Trophoblast cell (in vitro differentiated cells and primary cell): ENCODE results near the gene ROCK1.

Experiments used
- DNase-seq, 2 donors: peaks; one replicate each; pipeline ENCODE4 v3.0.0-alpha.2; 2016
- H2AFZ ChIP-seq: 2 replicates; pipeline ENCODE4 v1.6.1; 2013; ENCODE audit warnings: low read length, moderate library complexity, mild to moderate bottlenecking; ENCODE audit not compliant: insufficient read depth, poor library complexity
- H2AK5ac ChIP-seq: 2 replicates; pipeline ENCODE4 v1.6.1; 2013; ENCODE audit warnings: mild to moderate bottlenecking, low read length
- H2BK120ac ChIP-seq: 2 replicates; pipeline ENCODE4 v1.6.1; 2013; ENCODE audit warnings: low read length, mild to moderate bottlenecking, moderate library complexity; ENCODE audit not compliant: insufficient read depth, poor library complexity
- H2BK12ac ChIP-seq: 2 replicates; pipeline ENCODE4 v1.6.1; 2013; ENCODE audit warnings: mild to moderate bottlenecking, low read length, moderate library complexity
- H2BK5ac ChIP-seq: 2 replicates; pipeline ENCODE4 v1.6.1; 2013; ENCODE audit warnings: low read length, low read depth, moderate library complexity, mild to moderate bottlenecking; ENCODE audit not compliant: poor library complexity
- H3K14ac ChIP-seq: 2 replicates; pipeline ENCODE4 v1.6.1; 2013; ENCODE audit warnings: mild to moderate bottlenecking, low read length
- H3K18ac ChIP-seq: 2 replicates; pipeline ENCODE4 v1.6.1; 2013; ENCODE audit warnings: mild to moderate bottlenecking, low read length
- H3K23ac ChIP-seq: 2 replicates; pipeline ENCODE4 v1.6.1; 2013; ENCODE audit warnings: low read length
- H3K27ac ChIP-seq: 2 replicates; pipeline ENCODE4 v1.5.1; 2013; ENCODE audit warnings: low read depth, mild to moderate bottlenecking, inconsistent platforms, low read length, moderate library complexity
- H3K27me3 ChIP-seq: 2 replicates; pipeline ENCODE4 v1.6.1; 2013; ENCODE audit warnings: inconsistent platforms, mild to moderate bottlenecking, low read length, moderate library complexity; ENCODE audit not compliant: insufficient read depth
- H3K36me3 ChIP-seq, 2 experiments: 1 replicate in 1 of 2; 2 replicates in 1 of 2; pipeline ENCODE4 v1.6.1; 2013; ENCODE audit warnings: low read length in 2 of 2, mild to moderate bottlenecking in 2 of 2, moderate library complexity in 1 of 2; ENCODE audit not compliant: insufficient read depth in 2 of 2, control insufficient read depth in 1 of 2
- H3K4ac ChIP-seq: 2 replicates; pipeline ENCODE4 v1.6.1; 2013; ENCODE audit warnings: low read depth, mild to moderate bottlenecking, low read length, moderate library complexity
- H3K4me1 ChIP-seq, 2 experiments: 1 replicate in 1 of 2; 2 replicates in 1 of 2; pipeline ENCODE4 v1.6.1; 2013; ENCODE audit warnings: low read length in 2 of 2, mild to moderate bottlenecking in 2 of 2, moderate library complexity in 1 of 2; ENCODE audit not compliant: insufficient read depth in 2 of 2, control insufficient read depth in 1 of 2
- H3K4me2 ChIP-seq: 2 replicates; pipeline ENCODE4 v1.6.1; 2013; ENCODE audit warnings: inconsistent platforms, mild to moderate bottlenecking, low read length, moderate library complexity
- H3K4me3 ChIP-seq: 2 replicates; pipeline ENCODE4 v1.5.1; 2013; ENCODE audit warnings: mild to moderate bottlenecking, low read depth, low read length, inconsistent platforms
- H3K79me1 ChIP-seq: one replicate; pipeline ENCODE4 v1.6.1; 2013; ENCODE audit warnings: low read length
- H3K79me2 ChIP-seq: 2 replicates; pipeline ENCODE4 v1.6.1; 2013; ENCODE audit warnings: low read length, mild to moderate bottlenecking; ENCODE audit not compliant: control insufficient read depth, insufficient read depth, poor library complexity
- H3K9ac ChIP-seq: 2 replicates; pipeline ENCODE4 v1.6.1; 2013; ENCODE audit warnings: mild to moderate bottlenecking, low read length
- H3K9me3 ChIP-seq: 2 replicates; pipeline ENCODE4 v1.6.1; 2013; ENCODE audit warnings: low read depth, mild to moderate bottlenecking, control low read depth, inconsistent platforms, low read length; ENCODE audit not compliant: insufficient read depth
- H4K12ac ChIP-seq: 2 replicates; pipeline ENCODE4 v1.6.1; 2013; ENCODE audit warnings: low read depth, mild to moderate bottlenecking, low read length, moderate library complexity
- H4K8ac ChIP-seq: 2 replicates; pipeline ENCODE4 v1.6.1; 2013; ENCODE audit warnings: low read depth, mild to moderate bottlenecking, low read length, moderate library complexity
- H4K91ac ChIP-seq: one replicate; pipeline ENCODE4 v1.6.1; 2013; ENCODE audit warnings: low read depth, mild to moderate bottlenecking, low read length, moderate library complexity
- WGBS: extraction: QIAGEN DNeasy Blood & Tissue Kit; methylation state at CpG from one replicate; pipeline ENCODE4 v1.1.7; 2013; ENCODE audit warnings: missing lambda C conversion rate; ENCODE audit not compliant: insufficient read length, insufficient coverage; ENCODE audit errors: extremely low coverage; 5-methylcytosine and 5-hydroxymethylcytosine counted together

The ROCK1 gene

GRCh38 chr18:21052385-21052784 is 59.2 kb downstream of the ROCK1 start:
- Histone ChIP-seq H3K4ac (no peak overlapping the region), H4K8ac (no peak overlapping the region), H3K36me3 (no peaks in the 10 kb centered on the region), H2AK5ac (no peak overlapping the region), H2BK120ac (no peak overlapping the region), H2BK12ac (no peak overlapping the region), H3K9ac (no peak overlapping the region), H3K9me3 (no peaks in the 10 kb centered on the region), H2AFZ (no peak overlapping the region), H3K27me3 (no peaks in the 10 kb centered on the region), H3K23ac (no peak overlapping the region), H3K79me2 (no peaks in the 10 kb centered on the region), H4K91ac (no peak overlapping the region), H3K27ac (no peak overlapping the region), H3K14ac (no peak overlapping the region), H2BK5ac (no peak overlapping the region), H3K4me1 (no peaks in the 10 kb centered on the region), H3K4me2 (no peak overlapping the region), H3K18ac (no peak overlapping the region), H3K4me3 (no peak overlapping the region), H3K79me1 (no peaks in the 10 kb centered on the region), H4K12ac (no peak overlapping the region)
- no CpG with 5 or more reads among the region's 5 CpGs for WGBS
- no peak for DNase-seq

GRCh38 chr18:21051620-21052019 is 60.0 kb downstream of the ROCK1 start:
- Histone ChIP-seq H4K12ac (no peak overlapping the region), H3K4ac (no peak overlapping the region), H3K79me2 (no peaks in the 10 kb centered on the region), H2AK5ac (no peak overlapping the region), H3K9ac (no peak overlapping the region), H2BK120ac (no peak overlapping the region), H3K4me2 (no peak overlapping the region), H2BK12ac (no peak overlapping the region), H2BK5ac (no peak overlapping the region), H3K9me3 (no peaks in the 10 kb centered on the region), H4K8ac (no peak overlapping the region), H3K79me1 (no peaks in the 10 kb centered on the region), H3K27ac (no peak overlapping the region), H3K4me1 (no peaks in the 10 kb centered on the region), H3K23ac (no peak overlapping the region), H3K14ac (no peak overlapping the region), H3K18ac (no peak overlapping the region), H3K27me3 (no peaks in the 10 kb centered on the region), H3K4me3 (no peak overlapping the region), H2AFZ (no peak overlapping the region), H3K36me3 (no peaks in the 10 kb centered on the region), H4K91ac (no peak overlapping the region)
- no peak for DNase-seq
- WGBS = no CpG with 5 or more reads among the region's 3 CpGs

- no peaks in the 10 kb centered on the region for H3K9me3 ChIP-seq
- no peaks in the 10 kb centered on the region for H3K4me1 ChIP-seq
- H4K12ac ChIP-seq = no peak overlapping the region
- no peak overlapping the region for H3K4me2 ChIP-seq
- H3K23ac ChIP-seq = no peak overlapping the region
- H2BK120ac ChIP-seq = no peak overlapping the region
- H3K79me1 ChIP-seq = no peaks in the 10 kb centered on the region
- no peak overlapping the region for H2AFZ ChIP-seq
- H2BK5ac ChIP-seq = no peak overlapping the region
- no peaks in the 10 kb centered on the region for H3K27me3 ChIP-seq
- no peaks in the 10 kb centered on the region for H3K79me2 ChIP-seq
- H3K27ac ChIP-seq = no peak overlapping the region
- H3K14ac ChIP-seq = no peak overlapping the region
- no peak overlapping the region for H4K91ac ChIP-seq
- DNase-seq = no peak
- no peak overlapping the region for H4K8ac ChIP-seq
- WGBS = no CpG with 5 or more reads among the region's 1 CpG
- H3K4ac ChIP-seq = no peak overlapping the region
- H2BK12ac ChIP-seq = no peak overlapping the region
- no peak overlapping the region for H3K4me3 ChIP-seq
- H3K36me3 ChIP-seq = no peaks in the 10 kb centered on the region
- H2AK5ac ChIP-seq = no peak overlapping the region
- no peak overlapping the region for H3K18ac ChIP-seq
- H3K9ac ChIP-seq = no peak overlapping the region
Observed at GRCh38 chr18:21049306-21049705, 62.3 kb downstream of the ROCK1 start.

- H2AFZ ChIP-seq = no peak overlapping the region
- H3K4me2 ChIP-seq = no peak overlapping the region
- no peaks in the 10 kb centered on the region for H3K27me3 ChIP-seq
- H2AK5ac ChIP-seq = no peak overlapping the region
- no peaks in the 10 kb centered on the region for H3K36me3 ChIP-seq
- no peak overlapping the region for H4K91ac ChIP-seq
- H4K8ac ChIP-seq = no peak overlapping the region
- no peak overlapping the region for H3K4ac ChIP-seq
- H2BK5ac ChIP-seq = no peak overlapping the region
- H3K18ac ChIP-seq = no peak overlapping the region
- WGBS = no CpG with 5 or more reads among the region's 3 CpGs
- H3K4me1 ChIP-seq = no peaks in the 10 kb centered on the region
- no peak overlapping the region for H2BK120ac ChIP-seq
- no peak overlapping the region for H3K27ac ChIP-seq
- H4K12ac ChIP-seq = no peak overlapping the region
- H3K14ac ChIP-seq = no peak overlapping the region
- H3K79me2 ChIP-seq = no peaks in the 10 kb centered on the region
- H3K23ac ChIP-seq = no peak overlapping the region
- no peak overlapping the region for H3K4me3 ChIP-seq
- H2BK12ac ChIP-seq = no peak overlapping the region
- DNase-seq = no peak
- H3K79me1 ChIP-seq = no peaks in the 10 kb centered on the region
- no peaks in the 10 kb centered on the region for H3K9me3 ChIP-seq
- H3K9ac ChIP-seq = no peak overlapping the region
Observed at GRCh38 chr18:21047126-21047525, 64.5 kb downstream of the ROCK1 start.
